Keratinocyte (primary cell): ENCODE measurements around the gene RAB11FIP4. TPM values are rescaled to one million over a fixed set of nuclear protein-coding genes. Genes with fewer than 3 reads are reported as not detected.

Source experiments
- DNase-seq: peaks from one replicate; pipeline ENCODE4 v3.0.0-alpha.2; 2011; ENCODE audit warnings: low read depth, missing footprints, low spot score
- FAIRE-seq: peaks from 2 replicates; lab custom pipeline; 2011; peaks lifted over from hg19 to GRCh38; lab: Jason Lieb, UNC
- H2AFZ ChIP-seq: 2 replicates; pipeline ENCODE4 v1.6.0; 2012; ENCODE audit warnings: low read length, control low read depth, inconsistent platforms; ENCODE audit not compliant: control insufficient read depth
- H3K27ac ChIP-seq: 2 replicates; pipeline ENCODE4 v1.5.1; 2011; ENCODE audit warnings: low read length; ENCODE audit not compliant: control insufficient read depth, insufficient read depth
- H3K27me3 ChIP-seq: 3 replicates; pipeline ENCODE4 v1.6.0; 2011; ENCODE audit warnings: low read length; ENCODE audit not compliant: control insufficient read depth, insufficient read depth; ENCODE audit errors: extremely low read depth
- H3K36me3 ChIP-seq, 2 experiments: 2 replicates in 1 of 2; 3 replicates in 1 of 2; pipeline ENCODE4 v1.5.1; 2011; ENCODE audit warnings: low read length in 2 of 2, mild to moderate bottlenecking in 1 of 2; ENCODE audit not compliant: control insufficient read depth in 2 of 2, insufficient read depth in 2 of 2; ENCODE audit errors: extremely low read depth in 1 of 2
- H3K4me1 ChIP-seq: 3 replicates; pipeline ENCODE4 v1.5.1; 2011; ENCODE audit warnings: low read length; ENCODE audit not compliant: control insufficient read depth, insufficient read depth; ENCODE audit errors: extremely low read depth
- H3K4me2 ChIP-seq: 3 replicates; pipeline ENCODE4 v1.6.0; 2011; ENCODE audit warnings: low read depth, low read length; ENCODE audit not compliant: control insufficient read depth, insufficient read depth; ENCODE audit errors: extremely low read depth
- H3K4me3 ChIP-seq, 3 experiments: fragments of 200-600 bp in 1 of 3; sonication (generic) in 1 of 3; 2 replicates in 2 of 3; 3 replicates in 1 of 3; pipeline ENCODE4 v1.5.1; 2011 to 2016; ENCODE audit warnings: low read length in 3 of 3, mild to moderate bottlenecking in 3 of 3, control low read depth in 2 of 3, inconsistent platforms in 1 of 3, low read depth in 1 of 3, mixed read lengths in 1 of 3, mixed run types in 1 of 3, moderate library complexity in 1 of 3; ENCODE audit not compliant: control insufficient read depth in 2 of 3, insufficient read depth in 2 of 3; ENCODE audit errors: extremely low read depth in 1 of 3
- H3K79me2 ChIP-seq: 2 replicates; pipeline ENCODE4 v1.6.0; 2012; ENCODE audit warnings: low read length; ENCODE audit not compliant: control insufficient read depth, insufficient read depth
- H3K9ac ChIP-seq: 3 replicates; pipeline ENCODE4 v1.6.0; 2011; ENCODE audit warnings: low read length; ENCODE audit not compliant: control insufficient read depth, insufficient read depth; ENCODE audit errors: extremely low read depth
- H3K9me1 ChIP-seq: 3 replicates; pipeline ENCODE4 v1.6.0; 2011; ENCODE audit warnings: low read length; ENCODE audit not compliant: control insufficient read depth, insufficient read depth; ENCODE audit errors: extremely low read depth
- H3K9me3 ChIP-seq: 2 replicates; pipeline ENCODE4 v1.5.1; 2012; ENCODE audit warnings: low read depth, low read length; ENCODE audit not compliant: control insufficient read depth
- H4K20me1 ChIP-seq: 3 replicates; pipeline ENCODE4 v1.6.0; 2011; ENCODE audit warnings: low read length; ENCODE audit not compliant: control insufficient read depth, insufficient read depth; ENCODE audit errors: extremely low read depth
- EZH2 ChIP-seq: IDR thresholded peaks from one replicate; pipeline ENCODE4 v1.6.1; 2012; ENCODE audit warnings: inconsistent platforms, mild to moderate bottlenecking, low read length, moderate library complexity
- dilution Hi-C: fragments of 300-500 bp; cut with MboI; formaldehyde crosslinking; loops from one replicate; pipeline ENCODE4 v1.7.0; 2020; ENCODE audit warnings: low sequenced_read_pairs; ENCODE audit not compliant: extremely low pct_ligation_motif_present
- polyA plus RNA-seq, 5 experiments: library from polyadenylated mRNA; depleted of rRNA in 3 of 5; stranded (reverse) in 3 of 5; stranded (forward) in 1 of 5; unstranded in 1 of 5; fragments of >200 nt; gene quantifications; 1 replicate in 1 of 5; 2 replicates in 3 of 5; 3 replicates in 1 of 5; pipeline versions ENCODE4 v1.2.1 to v1.2.3, GENCODE V29; 2011 to 2012; ENCODE audit warnings: missing spikeins in 2 of 5, low read depth in 1 of 5, low replicate concordance in 1 of 5
- TF ChIP-seq, protein P1 (sequence below), 3 experiments: IDR thresholded peaks in 1 of 3; conservative IDR thresholded peaks in 1 of 3; optimal IDR thresholded peaks in 1 of 3; 2 replicates in 2 of 3; 3 replicates in 1 of 3; pipeline versions ENCODE3 to v1.5.1; 2011; ENCODE audit warnings: low read length in 3 of 3, mild to moderate bottlenecking in 3 of 3, moderate library complexity in 2 of 3, control low read depth in 1 of 3, inconsistent platforms in 1 of 3; ENCODE audit not compliant: insufficient read depth in 2 of 3; ENCODE audit errors: extremely low read depth in 1 of 3

RAB11FIP4 gene
- polyA plus RNA-seq, 1 donor (not counting 4 experiments of a cell fraction or from before 2014, with no cell fraction given), result 9.1 TPM

DNA sequence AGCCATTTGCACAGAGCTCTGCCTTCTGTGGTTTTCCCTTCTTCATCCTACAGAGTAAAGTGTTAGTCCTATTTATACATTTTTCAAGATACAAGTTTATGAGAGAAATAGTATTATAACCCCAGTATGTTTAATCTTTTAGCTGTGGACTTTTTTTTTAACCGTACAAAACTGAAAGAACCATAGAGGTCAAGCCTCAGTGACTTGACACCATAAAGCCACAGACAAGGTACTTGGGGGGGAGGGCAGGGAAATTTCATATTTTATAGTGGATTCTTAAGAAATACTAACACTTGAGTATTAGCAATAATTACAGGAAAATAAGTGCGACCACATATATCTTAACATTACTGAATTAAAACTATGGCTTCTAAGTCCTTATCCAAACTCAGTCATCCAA, 17.0 kb upstream of the RAB11FIP4 start:
- no peaks in the 10 kb centered on the region for H3K9me3 ChIP-seq
- H3K4me3 ChIP-seq, result no peak overlapping the region
- dilution Hi-C loops, result no loop called here
- TF ChIP-seq EZH2, result no peak
- TF ChIP-seq, protein P1, sequence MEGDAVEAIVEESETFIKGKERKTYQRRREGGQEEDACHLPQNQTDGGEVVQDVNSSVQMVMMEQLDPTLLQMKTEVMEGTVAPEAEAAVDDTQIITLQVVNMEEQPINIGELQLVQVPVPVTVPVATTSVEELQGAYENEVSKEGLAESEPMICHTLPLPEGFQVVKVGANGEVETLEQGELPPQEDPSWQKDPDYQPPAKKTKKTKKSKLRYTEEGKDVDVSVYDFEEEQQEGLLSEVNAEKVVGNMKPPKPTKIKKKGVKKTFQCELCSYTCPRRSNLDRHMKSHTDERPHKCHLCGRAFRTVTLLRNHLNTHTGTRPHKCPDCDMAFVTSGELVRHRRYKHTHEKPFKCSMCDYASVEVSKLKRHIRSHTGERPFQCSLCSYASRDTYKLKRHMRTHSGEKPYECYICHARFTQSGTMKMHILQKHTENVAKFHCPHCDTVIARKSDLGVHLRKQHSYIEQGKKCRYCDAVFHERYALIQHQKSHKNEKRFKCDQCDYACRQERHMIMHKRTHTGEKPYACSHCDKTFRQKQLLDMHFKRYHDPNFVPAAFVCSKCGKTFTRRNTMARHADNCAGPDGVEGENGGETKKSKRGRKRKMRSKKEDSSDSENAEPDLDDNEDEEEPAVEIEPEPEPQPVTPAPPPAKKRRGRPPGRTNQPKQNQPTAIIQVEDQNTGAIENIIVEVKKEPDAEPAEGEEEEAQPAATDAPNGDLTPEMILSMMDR (optimal IDR thresholded peaks at IDR 0.05 in 1 of 3, IDR thresholded peaks at IDR 0.05 in 1 of 3, conservative IDR thresholded peaks at IDR 0.05 in 1 of 3; ENCODE audit: extremely low read depth in 1 of 3, insufficient read depth in 2 of 3, low read length in 3 of 3), result no peak
- FAIRE-seq, result no peak
- H3K9ac ChIP-seq, result no peak overlapping the region
- no peak overlapping the region for H3K27ac ChIP-seq
- no peak for DNase-seq
- H3K27me3 ChIP-seq, result no peaks in the 10 kb centered on the region
- H3K79me2 ChIP-seq, result no peaks in the 10 kb centered on the region
- H3K4me1 ChIP-seq, result no peaks in the 10 kb centered on the region
- no peaks in the 10 kb centered on the region for H4K20me1 ChIP-seq
- H3K4me2 ChIP-seq, result no peak overlapping the region
- H3K9me1 ChIP-seq, result no peaks in the 10 kb centered on the region
- H2AFZ ChIP-seq, result no peak overlapping the region
- peaks cover 6 to 8% of the 10 kb centered on the region in 2 experiments for H3K36me3 ChIP-seq

DNA sequence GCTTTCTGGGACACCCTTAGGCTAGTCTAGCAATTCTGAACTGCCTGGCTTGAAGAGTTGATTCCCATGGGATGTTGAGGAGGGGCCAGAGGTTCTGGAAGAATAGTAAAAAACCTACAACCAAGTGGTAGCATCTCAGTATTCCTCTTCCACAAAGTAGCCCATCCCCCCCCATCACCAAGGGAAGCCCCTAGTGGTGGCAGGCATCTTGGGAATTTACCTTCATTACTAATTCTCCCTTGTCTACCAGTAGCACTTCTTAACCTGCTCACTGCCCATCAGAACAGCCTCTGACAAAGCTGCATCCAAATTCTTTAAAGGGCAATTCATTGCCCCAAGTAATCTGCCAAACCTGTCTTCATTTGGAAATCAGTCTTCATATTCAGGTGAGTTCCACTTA, 12.8 kb upstream of the RAB11FIP4 start:
- Histone ChIP-seq H3K9ac (no peak overlapping the region), H3K4me3 (no peak overlapping the region), H3K9me1 (no peaks in the 10 kb centered on the region), H3K27me3 (no peaks in the 10 kb centered on the region), H2AFZ (no peak overlapping the region), H4K20me1 (no peaks in the 10 kb centered on the region), H3K36me3 (peaks cover 7 to 8% of the 10 kb centered on the region in 2 experiments), H3K27ac (no peak overlapping the region), H3K79me2 (no peaks in the 10 kb centered on the region), H3K4me1 (no peaks in the 10 kb centered on the region), H3K9me3 (no peaks in the 10 kb centered on the region), H3K4me2 (no peak overlapping the region)
- dilution Hi-C loops, result no loop called here
- TF ChIP-seq, protein P1 (optimal IDR thresholded peaks at IDR 0.05 in 1 of 3, IDR thresholded peaks at IDR 0.05 in 1 of 3, conservative IDR thresholded peaks at IDR 0.05 in 1 of 3; ENCODE audit: extremely low read depth in 1 of 3, insufficient read depth in 2 of 3, low read length in 3 of 3), result no peak
- TF ChIP-seq EZH2, result no peak
- no peak for DNase-seq
- FAIRE-seq, result no peak
